A673 (cell line): ENCODE measurements around the gene EVPL. TPM values are rescaled to one million over a fixed set of nuclear protein-coding genes. Genes with fewer than 3 reads are reported as not detected.
A peak's percentile ranks its signal among the peaks of the same experiment; 100 is the strongest.
"Not testable (repeated sequence)": the region's sequence is repeated elsewhere in the genome, so short reads cannot be mapped to it uniquely, and the experiment has no call there.

Experiments
- BruUV-seq: library from RNA; stranded (reverse); fragments of 400-500 nt; replicated peaks from 2 replicates; lab custom pipeline; 2021; lab: Mats Ljungman, UMichigan
- CTCF ChIA-PET: fragments of 300-600 bp; sonication (Branson Sonifier 250); formaldehyde crosslinking; loops from one replicate; lab custom pipeline; 2022; ENCODE audit warnings: antibody characterized with exemption; lab: Charles Lee
- POLR2A ChIA-PET: fragments of 300-600 bp; sonication (Branson Sonifier 250); formaldehyde crosslinking; loops from one replicate; lab custom pipeline; 2022; ENCODE audit warnings: antibody characterized with exemption; ENCODE audit not compliant: low non-redundant PET; lab: Charles Lee
- DNase-seq: peaks from one replicate; pipeline ENCODE4 v3.0.0-alpha.2; 2015; ENCODE audit warnings: low spot score
- H3K27ac ChIP-seq: fragments of 200-600 bp; sonication (generic); 2 replicates; pipeline ENCODE4 v1.5.1; 2016; ENCODE audit warnings: mixed run types, low read depth, mild to moderate bottlenecking, mixed read lengths, antibody characterized with exemption, low read length; ENCODE audit not compliant: poor library complexity, severe bottlenecking
- H3K27me3 ChIP-seq: fragments of 200-600 bp; sonication (generic); replicated peaks from 2 replicates; pipeline ENCODE4 v1.6.1; 2017; ENCODE audit warnings: mixed run types, low read depth, mild to moderate bottlenecking, mixed read lengths, antibody characterized with exemption, low read length; ENCODE audit not compliant: insufficient read depth, poor library complexity
- H3K36me3 ChIP-seq: fragments of 200-600 bp; sonication (generic); 2 replicates; pipeline ENCODE4 v1.6.1; 2016; ENCODE audit warnings: mixed run types, mild to moderate bottlenecking, mixed read lengths, antibody characterized with exemption, low read length; ENCODE audit not compliant: insufficient read depth, poor library complexity, severe bottlenecking
- H3K4me1 ChIP-seq: fragments of 200-600 bp; sonication (generic); 2 replicates; pipeline ENCODE4 v1.6.1; 2017; ENCODE audit warnings: mixed run types, mild to moderate bottlenecking, mixed read lengths, antibody characterized with exemption, low read length; ENCODE audit not compliant: insufficient read depth, poor library complexity, severe bottlenecking
- H3K4me3 ChIP-seq: fragments of 200-600 bp; sonication (generic); 2 replicates; pipeline ENCODE4 v1.5.1; 2016; ENCODE audit warnings: low read depth, mixed run types, mild to moderate bottlenecking, mixed read lengths, low read length; ENCODE audit not compliant: poor library complexity, severe bottlenecking
- H3K9me3 ChIP-seq: fragments of 200-600 bp; sonication (generic); 2 replicates; pipeline ENCODE4 v1.6.1; 2016; ENCODE audit warnings: mixed run types, low read depth, mild to moderate bottlenecking, mixed read lengths, antibody characterized with exemption, low read length; ENCODE audit not compliant: poor library complexity, severe bottlenecking
- EZH2 ChIP-seq: fragments of 200-600 bp; sonication (generic); IDR thresholded peaks from 2 replicates; pipeline ENCODE4 v1.6.1; 2017; ENCODE audit warnings: borderline replicate concordance, low read depth, mild to moderate bottlenecking, mixed read lengths, antibody characterized with exemption, low read length; ENCODE audit not compliant: poor library complexity, severe bottlenecking
- intact Hi-C: fragments of 100-400 bp; cut with micrococcal nuclease; formaldehyde crosslinking; loops from one replicate; pipeline ENCODE4 v1.10.0; 2022; ENCODE audit not compliant: unreplicated experiment
- total RNA-seq: library from RNA; stranded (reverse); gene quantifications from 2 replicates; pipeline ENCODE4 v1.2.3, GENCODE V29; 2021
- TF ChIP-seq, protein P1 (sequence below): fragments of 300-800, 200-600 bp; sonication (generic); conservative IDR thresholded peaks from 2 replicates; pipeline ENCODE4 v1.5.1; 2017; ENCODE audit warnings: low read depth, mild to moderate bottlenecking, antibody characterized with exemption, low read length, moderate library complexity, mixed read lengths

EVPL gene
- total RNA-seq, 1 experiment from 2014 or later, result 0.21 TPM

DNA sequence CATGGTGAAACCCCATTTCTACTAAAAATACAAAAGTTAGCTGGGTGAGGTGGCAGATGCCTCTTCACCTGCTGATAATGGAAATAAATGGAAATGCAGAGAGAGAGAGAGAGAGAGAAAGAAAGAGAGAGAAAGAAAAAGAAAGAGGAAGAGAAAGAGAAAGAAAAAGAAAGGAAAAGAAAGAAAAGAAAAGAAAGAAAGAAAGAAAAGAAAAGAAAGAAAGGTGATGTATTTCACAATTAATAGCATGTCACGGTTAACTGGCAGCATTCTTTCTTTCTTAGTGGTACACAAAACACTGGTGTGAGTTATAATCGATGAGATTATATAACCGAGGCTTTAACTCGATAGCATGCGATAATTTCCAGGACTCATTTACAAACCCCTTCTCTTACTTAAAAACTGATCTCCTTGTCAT, 51.3 kb downstream of the EVPL start:
- peaks cover 5% of the 10 kb centered on the region for H3K36me3 ChIP-seq
- POLR2A ChIA-PET, result no interaction called here
- DNase-seq, result no peak
- H3K27ac ChIP-seq, result peak overlapping the region; percentile 28
- CTCF ChIA-PET, result interaction anchor here (0.6 kb wide), 1 partner anchor 122 kb away, joined by 12 read pairs; no protein-coding TSS in a partner anchor
- no peak for TF ChIP-seq EZH2
- TF ChIP-seq, protein P1, sequence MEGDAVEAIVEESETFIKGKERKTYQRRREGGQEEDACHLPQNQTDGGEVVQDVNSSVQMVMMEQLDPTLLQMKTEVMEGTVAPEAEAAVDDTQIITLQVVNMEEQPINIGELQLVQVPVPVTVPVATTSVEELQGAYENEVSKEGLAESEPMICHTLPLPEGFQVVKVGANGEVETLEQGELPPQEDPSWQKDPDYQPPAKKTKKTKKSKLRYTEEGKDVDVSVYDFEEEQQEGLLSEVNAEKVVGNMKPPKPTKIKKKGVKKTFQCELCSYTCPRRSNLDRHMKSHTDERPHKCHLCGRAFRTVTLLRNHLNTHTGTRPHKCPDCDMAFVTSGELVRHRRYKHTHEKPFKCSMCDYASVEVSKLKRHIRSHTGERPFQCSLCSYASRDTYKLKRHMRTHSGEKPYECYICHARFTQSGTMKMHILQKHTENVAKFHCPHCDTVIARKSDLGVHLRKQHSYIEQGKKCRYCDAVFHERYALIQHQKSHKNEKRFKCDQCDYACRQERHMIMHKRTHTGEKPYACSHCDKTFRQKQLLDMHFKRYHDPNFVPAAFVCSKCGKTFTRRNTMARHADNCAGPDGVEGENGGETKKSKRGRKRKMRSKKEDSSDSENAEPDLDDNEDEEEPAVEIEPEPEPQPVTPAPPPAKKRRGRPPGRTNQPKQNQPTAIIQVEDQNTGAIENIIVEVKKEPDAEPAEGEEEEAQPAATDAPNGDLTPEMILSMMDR, result no peak
- no peaks in the 10 kb centered on the region for H3K9me3 ChIP-seq
- intact Hi-C loops, result no loop called here
- no peaks in the 10 kb centered on the region for H3K27me3 ChIP-seq
- peaks cover 6% of the 10 kb centered on the region for H3K4me1 ChIP-seq
- no TSS peak for BruUV-seq
- H3K4me3 ChIP-seq, result peak overlapping the region; percentile 18

DNA sequence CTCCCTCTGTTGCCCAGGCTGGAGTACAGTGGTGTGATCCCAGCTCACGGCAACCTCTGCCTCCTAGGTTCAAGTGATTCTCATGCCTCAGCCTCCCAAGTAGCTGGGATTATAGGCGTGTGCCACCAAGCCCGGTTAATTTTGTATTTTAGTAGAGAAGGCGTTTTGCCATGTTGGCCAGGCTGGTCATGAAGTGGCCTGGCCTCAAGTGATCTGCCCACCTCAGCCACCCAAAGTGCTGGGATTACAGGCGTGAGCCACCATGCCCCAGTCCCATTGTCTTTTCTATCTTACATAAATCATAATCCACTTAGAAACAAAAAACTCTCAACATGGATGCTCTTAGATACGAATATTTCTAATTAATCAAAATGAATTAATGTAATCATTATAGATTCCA, 51.9 kb downstream of the EVPL start:
- POLR2A ChIA-PET, intact Hi-C loops, BruUV-seq, H3K27ac ChIP-seq, H3K27me3 ChIP-seq, H3K4me1 ChIP-seq, H3K36me3 ChIP-seq, H3K4me3 ChIP-seq, H3K9me3 ChIP-seq, DNase-seq: not testable (repeated sequence)
- CTCF ChIA-PET, result interaction anchor here (0.6 kb wide), 1 partner anchor 122 kb away, joined by 12 read pairs; no protein-coding TSS in a partner anchor

DNA sequence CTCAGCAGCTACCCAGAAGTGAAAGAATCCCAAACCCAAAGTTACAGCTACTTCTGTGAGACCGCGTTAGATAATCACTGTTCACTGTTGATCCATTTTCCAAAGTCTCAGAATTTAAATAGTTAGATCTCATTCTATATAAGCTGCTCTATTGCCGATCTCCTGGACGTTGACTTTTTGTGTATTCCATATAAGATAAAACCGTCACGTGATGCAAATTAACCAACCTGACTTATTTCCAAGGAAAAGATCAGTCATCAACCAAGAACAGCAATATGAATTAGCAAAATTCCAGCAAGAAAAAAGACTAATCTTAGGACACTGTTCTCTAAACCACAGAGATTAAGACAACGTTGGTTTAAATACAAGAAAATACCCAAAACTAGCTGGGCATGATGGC, 56.5 kb downstream of the EVPL start:
- ChIA-PET POLR2A (no interaction called here), CTCF (interaction anchor here (0.6 kb wide), 1 partner anchor 269 kb away, joined by 10 read pairs; no protein-coding TSS in a partner anchor)
- BruUV-seq, result no TSS peak
- Histone ChIP-seq H3K4me1 (no peaks in the 10 kb centered on the region), H3K4me3 (no peak overlapping the region), H3K27ac (no peak overlapping the region), H3K36me3 (peaks cover 5% of the 10 kb centered on the region), H3K27me3 (no peaks in the 10 kb centered on the region), H3K9me3 (no peaks in the 10 kb centered on the region)
- intact Hi-C loops, result no loop called here
- no peak for TF ChIP-seq EZH2
- TF ChIP-seq, protein P1, result no peak
- no peak for DNase-seq

DNA sequence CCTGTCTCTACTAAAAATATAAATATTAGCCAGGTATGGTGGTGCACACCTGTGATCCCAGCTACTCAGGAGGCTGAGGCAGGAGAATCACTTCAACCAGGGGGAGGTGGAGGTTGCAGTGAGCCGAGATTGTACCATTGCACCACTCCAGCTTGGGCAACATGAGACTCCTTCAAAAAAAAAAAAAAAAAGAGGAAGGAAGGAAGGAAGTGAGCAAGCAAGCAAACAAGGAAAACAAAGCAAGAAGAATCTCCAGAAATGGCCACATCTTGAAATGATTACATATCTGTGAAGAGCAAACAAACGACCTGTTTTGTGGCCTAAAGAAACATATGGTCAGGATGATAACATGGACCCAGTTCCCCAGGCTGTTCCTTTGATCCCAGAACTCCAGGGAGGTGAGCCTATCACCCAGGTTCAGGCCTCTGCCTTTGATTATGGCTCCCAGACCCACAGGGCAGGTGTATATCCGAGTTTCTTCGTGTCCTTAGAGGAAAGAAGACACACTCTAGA, 57.0 kb downstream of the EVPL start:
- peak; percentile 38 for DNase-seq
- ChIA-PET CTCF (no interaction called here), POLR2A (no interaction called here)

DNA sequence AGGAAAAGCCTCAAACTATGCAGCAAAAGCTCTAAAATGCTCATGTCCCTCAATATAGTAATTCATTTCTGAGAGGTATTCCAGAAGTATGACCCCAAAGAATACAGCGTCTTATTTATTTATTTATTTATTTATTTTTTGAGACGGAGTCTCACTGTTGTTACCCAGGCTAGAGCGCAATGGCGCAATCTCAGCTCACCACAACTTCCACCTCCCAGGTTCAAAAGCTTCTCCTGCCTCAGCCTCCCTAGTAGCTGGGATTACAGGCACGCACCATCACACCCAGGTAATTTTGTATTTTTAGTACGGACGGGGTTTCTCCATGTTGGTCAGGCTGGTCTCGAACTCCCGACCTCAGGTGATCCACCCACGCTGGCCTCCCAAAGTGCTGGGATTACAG, 58.1 kb downstream of the EVPL start:
- POLR2A ChIA-PET, H3K4me3 ChIP-seq, H3K27me3 ChIP-seq, H3K4me1 ChIP-seq, DNase-seq, H3K27ac ChIP-seq, BruUV-seq, CTCF ChIA-PET, H3K9me3 ChIP-seq, H3K36me3 ChIP-seq, intact Hi-C loops: not testable (repeated sequence)

More for the DNA sequence above, 57.0 kb downstream of the EVPL start:
- no peaks in the 10 kb centered on the region for H3K4me1 ChIP-seq
- H3K27ac ChIP-seq, result no peak overlapping the region
- intact Hi-C loops, result no loop called here
- BruUV-seq, result no TSS peak
- no peaks in the 10 kb centered on the region for H3K9me3 ChIP-seq
- H3K27me3 ChIP-seq, result no peaks in the 10 kb centered on the region
- peaks cover 5% of the 10 kb centered on the region for H3K36me3 ChIP-seq
- no peak overlapping the region for H3K4me3 ChIP-seq
- no peak for TF ChIP-seq EZH2
- TF ChIP-seq, protein P1, result no peak
